CD4-positive, alpha-beta T cell (primary cell): ENCODE results near the gene ADGRA1. TPM values are rescaled to one million over a fixed set of nuclear protein-coding genes. Genes with fewer than 3 reads are reported as not detected.
A peak's percentile ranks its signal among the peaks of the same experiment; 100 is the strongest.

Source experiments
- ATAC-seq: fragments of 200-7000 bp; cut with Tn5 transposase; one replicate; pipeline ENCODE4 v1.10.0; 2022; ENCODE audit warnings: mild to moderate bottlenecking; ENCODE audit not compliant: poor library complexity
- CTCF ChIA-PET: fragments of 350-600 bp; sonication (Branson Sonifier 250); formaldehyde crosslinking; loops from one replicate; lab custom pipeline; 2021; ENCODE audit warnings: antibody characterized with exemption, inconsistent platforms; lab: Charles Lee
- POLR2A ChIA-PET: fragments of 350-600 bp; sonication (Branson Sonifier 250); formaldehyde crosslinking; loops from one replicate; lab custom pipeline; 2021; ENCODE audit warnings: antibody characterized with exemption, inconsistent platforms; lab: Charles Lee
- DNase-seq, 14 experiments: peaks; one replicate each; pipeline ENCODE4 v3.0.0-alpha.2; 2013 to 2020; ENCODE audit warnings: mixed read lengths in 2 of 14
- H3K27ac ChIP-seq, 2 donors: one replicate each; pipeline versions ENCODE4 v1.5.1 to v1.7.0; 2013; ENCODE audit warnings: low read length in 2 of 2, low read depth in 1 of 2, mild to moderate bottlenecking in 1 of 2
- H3K27me3 ChIP-seq, 2 experiments: 1 replicate in 1 of 2; 2 replicates in 1 of 2; pipeline versions ENCODE4 v1.6.1 to v1.7.0; 2013; ENCODE audit warnings: low read length in 2 of 2, control low read depth in 1 of 2, mild to moderate bottlenecking in 1 of 2, moderate library complexity in 1 of 2; ENCODE audit not compliant: insufficient read depth in 2 of 2, control insufficient read depth in 1 of 2
- H3K36me3 ChIP-seq: one replicate; pipeline ENCODE4 v1.6.1; 2013; ENCODE audit warnings: low read length, control low read depth; ENCODE audit not compliant: insufficient read depth
- H3K4me1 ChIP-seq: one replicate; pipeline ENCODE4 v1.6.1; 2013; ENCODE audit warnings: low read length, control low read depth; ENCODE audit not compliant: insufficient read depth
- H3K4me3 ChIP-seq: one replicate; pipeline ENCODE4 v1.5.1; 2013; ENCODE audit warnings: mild to moderate bottlenecking, low read length, moderate library complexity
- H3K9me3 ChIP-seq, 2 experiments: 1 replicate in 1 of 2; 2 replicates in 1 of 2; pipeline versions ENCODE4 v1.6.1 to v1.7.0; 2013; ENCODE audit warnings: low read length in 2 of 2, mild to moderate bottlenecking in 2 of 2, control low read depth in 1 of 2, moderate library complexity in 1 of 2; ENCODE audit not compliant: control insufficient read depth in 1 of 2, insufficient read depth in 1 of 2
- H3K27ac Mint-ChIP-seq: one replicate; pipeline ENCODE4 v1.8.0; 2020; ENCODE audit warnings: mixed read lengths
- H3K27me3 Mint-ChIP-seq: one replicate; pipeline ENCODE4 v1.8.0; 2021; ENCODE audit warnings: mixed read lengths
- H3K36me3 Mint-ChIP-seq: one replicate; pipeline ENCODE4 v1.8.0; 2021; ENCODE audit warnings: low read depth, mixed read lengths
- H3K4me1 Mint-ChIP-seq: one replicate; pipeline ENCODE4 v1.8.0; 2021; ENCODE audit warnings: low read depth, mixed read lengths
- H3K4me3 Mint-ChIP-seq: one replicate; pipeline ENCODE4 v1.8.0; 2020; ENCODE audit warnings: mild to moderate bottlenecking, mixed read lengths
- H3K9me3 Mint-ChIP-seq: one replicate; pipeline ENCODE4 v1.8.0; 2020; ENCODE audit warnings: mixed read lengths
- intact Hi-C, 2 experiments: fragments of 100-400 bp; cut with DNase I in 1 of 2; cut with micrococcal nuclease in 1 of 2; formaldehyde crosslinking; loops; one replicate each; pipeline versions ENCODE4 v1.15.1 to v1.9.0; 2023 to 2025; cut with DNase I, micrococcal nuclease
- total RNA-seq, 174 experiments: library from RNA in 2 of 174; stranded (reverse) in 2 of 174; gene quantifications; one replicate each; pipeline ENCODE4 v1.2.3 and lab custom pipeline; 2021 to 2026
- TF ChIP-seq, protein P1 (sequence below): fragments of 200-600 bp; IDR thresholded peaks from one replicate; pipeline ENCODE4 v1.8.0; 2022; ENCODE audit warnings: antibody characterized with exemption, mild to moderate bottlenecking

ADGRA1 gene
- total RNA-seq, 2 experiments from 2014 or later: not detected

DNA sequence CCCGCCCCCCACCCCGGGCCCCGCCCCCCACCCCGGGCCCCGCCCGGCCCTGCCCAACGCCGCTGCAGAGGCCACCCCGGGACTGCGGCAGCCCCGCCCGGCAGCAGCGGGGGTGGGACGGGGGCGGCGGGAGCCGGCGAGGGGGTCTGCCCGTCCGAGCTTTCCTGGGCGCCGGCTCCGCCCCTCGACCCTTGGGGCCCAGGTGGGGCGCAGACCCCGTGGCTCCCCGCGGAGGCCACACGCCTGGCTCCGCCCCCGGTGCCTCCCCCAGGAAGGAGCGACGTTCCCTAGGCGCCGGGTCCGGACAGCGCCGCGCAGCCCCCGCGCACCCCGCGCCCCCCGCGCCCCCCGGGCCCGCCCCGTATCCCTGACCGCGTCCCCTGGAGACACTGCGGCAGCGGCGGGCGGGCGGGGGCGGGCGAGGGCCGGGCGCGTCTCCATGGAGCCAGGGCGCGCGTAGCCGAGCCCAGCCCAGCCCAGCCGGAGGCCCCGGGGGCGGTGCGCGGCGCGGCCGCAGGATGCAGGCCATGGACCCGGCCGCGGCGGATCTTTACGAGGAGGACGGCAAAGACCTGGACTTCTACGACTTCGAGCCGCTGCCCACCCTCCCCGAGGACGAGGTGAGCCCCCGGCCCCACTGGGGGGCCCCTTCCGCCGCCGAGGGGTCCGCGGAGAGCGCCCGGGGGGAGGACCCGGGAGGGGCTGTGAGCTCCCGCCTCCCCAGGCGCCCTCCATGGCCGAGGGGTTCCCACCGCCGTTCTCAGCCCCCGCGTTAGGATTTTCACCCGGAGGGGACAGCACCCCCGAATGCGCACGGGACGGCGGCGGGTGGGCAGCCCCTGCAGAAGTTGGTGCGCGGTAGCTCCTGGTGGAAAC is 72.5 kb downstream of the ADGRA1 start, which contains the start of gene KNDC1:
Gene KNDC1, plus strand, starts transcription at position 270 of the 876 bp plus-strand sequence. Its CDS starts 249 bp downstream, at position 519.
- H3K4me1 ChIP-seq: peaks cover 13% of the 10 kb centered on the region
- no peaks in the 10 kb centered on the region for H3K36me3 ChIP-seq
- DNase-seq (peak in 4 of 14 experiments; percentile 4 to 28 (median 16)), ATAC-seq (peak; percentile 14)
- no peaks in the 10 kb centered on the region for H3K36me3 Mint-ChIP-seq
- no peaks in the 10 kb centered on the region for H3K4me1 Mint-ChIP-seq
- TF ChIP-seq, protein P1, sequence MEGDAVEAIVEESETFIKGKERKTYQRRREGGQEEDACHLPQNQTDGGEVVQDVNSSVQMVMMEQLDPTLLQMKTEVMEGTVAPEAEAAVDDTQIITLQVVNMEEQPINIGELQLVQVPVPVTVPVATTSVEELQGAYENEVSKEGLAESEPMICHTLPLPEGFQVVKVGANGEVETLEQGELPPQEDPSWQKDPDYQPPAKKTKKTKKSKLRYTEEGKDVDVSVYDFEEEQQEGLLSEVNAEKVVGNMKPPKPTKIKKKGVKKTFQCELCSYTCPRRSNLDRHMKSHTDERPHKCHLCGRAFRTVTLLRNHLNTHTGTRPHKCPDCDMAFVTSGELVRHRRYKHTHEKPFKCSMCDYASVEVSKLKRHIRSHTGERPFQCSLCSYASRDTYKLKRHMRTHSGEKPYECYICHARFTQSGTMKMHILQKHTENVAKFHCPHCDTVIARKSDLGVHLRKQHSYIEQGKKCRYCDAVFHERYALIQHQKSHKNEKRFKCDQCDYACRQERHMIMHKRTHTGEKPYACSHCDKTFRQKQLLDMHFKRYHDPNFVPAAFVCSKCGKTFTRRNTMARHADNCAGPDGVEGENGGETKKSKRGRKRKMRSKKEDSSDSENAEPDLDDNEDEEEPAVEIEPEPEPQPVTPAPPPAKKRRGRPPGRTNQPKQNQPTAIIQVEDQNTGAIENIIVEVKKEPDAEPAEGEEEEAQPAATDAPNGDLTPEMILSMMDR: no peak
- intact Hi-C loops: no loop called here
- peaks cover 29% of the 10 kb centered on the region for H3K27me3 Mint-ChIP-seq
- peaks cover 23 to 31% of the 10 kb centered on the region in 2 experiments for H3K27me3 ChIP-seq
- no peak within 1 kb of the TSS for H3K27ac Mint-ChIP-seq
- ChIA-PET POLR2A (no interaction called here), CTCF (no interaction called here)
- no peak within 1 kb of the TSS for H3K27ac ChIP-seq
- H3K9me3 ChIP-seq: peaks cover 0 to 14% of the 10 kb centered on the region in 2 experiments
- H3K9me3 Mint-ChIP-seq: no peaks in the 10 kb centered on the region
- H3K4me3 ChIP-seq: peak within 1 kb of the TSS; percentile 20
- H3K4me3 Mint-ChIP-seq: peak within 1 kb of the TSS; percentile 45

DNA sequence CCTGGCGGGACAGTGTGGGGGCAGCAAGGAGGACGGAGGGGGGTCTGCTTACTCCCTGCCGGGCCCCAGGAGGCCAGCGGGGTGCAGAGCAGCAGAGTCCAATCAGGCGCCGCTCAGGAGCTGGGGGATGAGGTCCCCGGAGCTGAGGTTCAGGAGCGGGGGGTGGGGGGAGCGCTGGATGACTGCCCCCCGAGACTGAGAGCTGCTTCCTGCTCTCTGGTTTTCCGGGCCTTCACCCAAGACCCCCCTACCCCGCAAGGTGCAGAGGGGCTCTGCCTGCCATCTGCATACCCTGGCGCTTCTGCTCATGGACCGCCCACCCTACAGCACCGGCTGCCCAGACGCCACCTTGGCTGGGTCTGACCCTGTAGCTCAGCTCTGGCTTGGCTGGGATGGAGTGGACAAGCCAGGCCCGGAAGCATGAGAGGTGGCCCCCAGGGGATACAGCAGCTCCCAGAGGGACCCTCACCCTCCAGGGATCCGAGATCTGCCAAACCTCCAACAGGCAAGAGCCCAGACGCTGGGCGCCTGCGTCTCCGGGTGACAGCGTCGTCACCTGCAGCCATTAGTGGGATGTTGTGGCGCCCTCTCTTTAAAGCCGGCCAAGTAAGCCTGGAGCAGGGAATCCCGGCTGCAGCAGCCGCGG is 73.2 kb downstream of the ADGRA1 start:
- ChIA-PET CTCF (no interaction called here), POLR2A (no interaction called here)
- H3K4me3 Mint-ChIP-seq: peak overlapping the region; percentile 45
- H3K36me3 Mint-ChIP-seq: no peaks in the 10 kb centered on the region
- peaks cover 13% of the 10 kb centered on the region for H3K4me1 ChIP-seq
- peaks cover 23 to 31% of the 10 kb centered on the region in 2 experiments for H3K27me3 ChIP-seq
- H3K27me3 Mint-ChIP-seq: peaks cover 29% of the 10 kb centered on the region
- ATAC-seq (no peak), DNase-seq (peak in 1 of 14 experiments; percentile 8)
- TF ChIP-seq, protein P1: no peak
- H3K27ac Mint-ChIP-seq: no peak overlapping the region
- intact Hi-C loops: no loop called here
- peaks cover 0 to 14% of the 10 kb centered on the region in 2 experiments for H3K9me3 ChIP-seq
- H3K27ac ChIP-seq: no peak overlapping the region
- H3K9me3 Mint-ChIP-seq: no peaks in the 10 kb centered on the region
- no peaks in the 10 kb centered on the region for H3K4me1 Mint-ChIP-seq
- H3K36me3 ChIP-seq: no peaks in the 10 kb centered on the region
- H3K4me3 ChIP-seq: peak overlapping the region; percentile 20

DNA sequence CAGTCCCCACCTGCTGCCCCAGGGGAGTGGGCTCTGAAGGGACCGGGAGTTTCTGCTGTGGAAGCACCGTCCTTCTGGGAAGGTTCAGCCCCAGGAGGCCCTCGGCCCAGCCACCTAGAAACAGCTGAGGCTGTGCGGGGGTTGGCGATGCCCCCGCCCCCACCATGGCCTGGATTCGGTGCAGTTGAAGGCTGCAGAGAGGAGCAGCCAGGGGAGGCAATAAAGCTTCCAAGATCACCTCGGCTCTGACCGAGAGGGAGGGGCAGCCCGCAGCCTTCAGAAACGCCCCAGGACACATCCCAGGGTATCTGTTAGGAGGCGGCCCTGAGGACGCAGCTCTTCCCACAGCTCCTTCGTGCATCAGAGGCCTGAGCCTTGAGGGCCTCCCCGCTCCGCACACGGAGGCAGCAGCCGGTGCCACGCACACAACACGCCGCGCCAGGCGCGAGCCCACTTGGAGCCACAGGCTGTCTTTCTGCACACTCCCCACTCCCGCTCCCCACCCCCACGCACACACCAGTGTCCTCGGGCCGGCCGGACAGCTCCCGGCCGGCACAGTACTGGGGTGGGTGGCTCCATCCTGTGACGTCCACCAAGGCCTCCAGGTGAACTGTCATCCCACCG is 73.9 kb downstream of the ADGRA1 start:
- Histone ChIP-seq H3K36me3 (no peaks in the 10 kb centered on the region), H3K9me3 (peaks cover 0 to 15% of the 10 kb centered on the region in 2 experiments), H3K4me3 (no peak overlapping the region), H3K27me3 (peaks cover 23 to 31% of the 10 kb centered on the region in 2 experiments), H3K27ac (no peak overlapping the region), H3K4me1 (peaks cover 13% of the 10 kb centered on the region)
- DNase-seq: peak in 1 of 14 experiments; percentile 6
- H3K27me3 Mint-ChIP-seq: peaks cover 34% of the 10 kb centered on the region
- no peaks in the 10 kb centered on the region for H3K36me3 Mint-ChIP-seq
- no peaks in the 10 kb centered on the region for H3K4me1 Mint-ChIP-seq
- H3K9me3 Mint-ChIP-seq: no peaks in the 10 kb centered on the region
- ATAC-seq: no peak
- intact Hi-C loops: no loop called here
- H3K27ac Mint-ChIP-seq: no peak overlapping the region
- TF ChIP-seq, protein P1: no peak
- CTCF ChIA-PET: no interaction called here
- POLR2A ChIA-PET: no interaction called here
- H3K4me3 Mint-ChIP-seq: peak overlapping the region; percentile 45
